Activated CD8-positive, alpha-beta memory T cell treated with anti-CD3 and anti-CD28 coated beads for 36 hours (primary cell): ENCODE results near the gene EBF3. TPM values are rescaled to one million over a fixed set of nuclear protein-coding genes. Genes with fewer than 3 reads are reported as not detected.

Experiments used
- CTCF ChIA-PET: fragments of 350-600 bp; sonication (Branson Sonifier 250); formaldehyde crosslinking; loops from one replicate; lab custom pipeline; 2021; ENCODE audit warnings: antibody characterized with exemption; lab: Charles Lee
- POLR2A ChIA-PET: fragments of 350-600 bp; sonication (Branson Sonifier 250); formaldehyde crosslinking; loops from one replicate; lab custom pipeline; 2021; ENCODE audit warnings: antibody characterized with exemption; lab: Charles Lee
- total RNA-seq, 2 experiments: library from RNA; stranded (reverse); gene quantifications; one replicate each; pipeline ENCODE4 v1.2.3, GENCODE V29; 2021

EBF3 gene
- total RNA-seq, 2 experiments from 2014 or later, result not detected

GRCh38 chr10:129799942-129800341 lies 164.1 kb downstream of the EBF3 start:
- POLR2A ChIA-PET, result no interaction called here

DNA sequence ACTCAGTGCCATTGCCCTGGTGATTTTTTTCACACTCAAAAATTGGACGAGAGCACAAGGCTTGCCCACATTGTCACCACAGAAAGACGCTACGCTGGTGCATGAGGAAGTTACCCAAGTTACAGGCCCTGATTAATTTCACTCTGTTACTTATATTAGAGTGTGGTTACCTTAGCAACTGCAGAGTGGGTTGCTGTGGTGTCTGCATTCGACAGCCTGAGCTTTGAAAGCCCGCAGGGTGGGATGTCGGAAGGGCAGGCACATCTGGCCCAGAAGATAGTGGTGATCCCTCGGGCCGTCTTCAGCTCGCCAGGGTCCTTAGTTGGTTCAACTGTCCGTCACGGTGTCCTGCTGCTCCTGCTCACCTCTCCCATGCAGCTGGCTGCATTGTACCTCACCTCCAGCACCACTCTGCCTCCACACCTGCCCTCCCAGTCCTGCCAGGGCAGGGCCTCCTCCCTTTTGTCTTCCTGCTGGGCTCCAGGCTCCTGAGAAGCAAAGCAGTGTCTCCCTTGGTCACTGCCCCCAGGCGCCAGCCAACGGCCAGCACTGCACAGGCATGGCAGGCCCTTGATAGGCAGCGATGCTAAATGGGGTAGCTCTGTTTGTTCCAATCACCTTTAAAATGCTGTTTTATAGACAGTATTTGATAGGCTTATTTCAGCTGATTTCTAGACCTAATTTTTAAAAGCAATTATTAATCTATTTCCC lies 167.2 kb downstream of the EBF3 start:
- ChIA-PET CTCF (no interaction called here), POLR2A (no interaction called here)

More at GRCh38 chr10:129799942-129800341, 164.1 kb downstream of the EBF3 start:
- CTCF ChIA-PET, result no interaction called here

- POLR2A ChIA-PET, result no interaction called here
These were observed 170.1 kb downstream of the EBF3 start for GRCh38 chr10:129793996-129794395.

GRCh38 chr10:129793479-129793878 lies 170.6 kb downstream of the EBF3 start:
- CTCF ChIA-PET, result no interaction called here

More at GRCh38 chr10:129793996-129794395, 170.1 kb downstream of the EBF3 start:
- CTCF ChIA-PET, result no interaction called here

GRCh38 chr10:129792864-129793263 lies 171.2 kb downstream of the EBF3 start:
- ChIA-PET CTCF (no interaction called here), POLR2A (no interaction called here)

More at GRCh38 chr10:129793479-129793878, 170.6 kb downstream of the EBF3 start:
- POLR2A ChIA-PET, result no interaction called here

GRCh38 chr10:129792141-129792540 lies 171.9 kb downstream of the EBF3 start:
- POLR2A ChIA-PET, result no interaction called here

DNA sequence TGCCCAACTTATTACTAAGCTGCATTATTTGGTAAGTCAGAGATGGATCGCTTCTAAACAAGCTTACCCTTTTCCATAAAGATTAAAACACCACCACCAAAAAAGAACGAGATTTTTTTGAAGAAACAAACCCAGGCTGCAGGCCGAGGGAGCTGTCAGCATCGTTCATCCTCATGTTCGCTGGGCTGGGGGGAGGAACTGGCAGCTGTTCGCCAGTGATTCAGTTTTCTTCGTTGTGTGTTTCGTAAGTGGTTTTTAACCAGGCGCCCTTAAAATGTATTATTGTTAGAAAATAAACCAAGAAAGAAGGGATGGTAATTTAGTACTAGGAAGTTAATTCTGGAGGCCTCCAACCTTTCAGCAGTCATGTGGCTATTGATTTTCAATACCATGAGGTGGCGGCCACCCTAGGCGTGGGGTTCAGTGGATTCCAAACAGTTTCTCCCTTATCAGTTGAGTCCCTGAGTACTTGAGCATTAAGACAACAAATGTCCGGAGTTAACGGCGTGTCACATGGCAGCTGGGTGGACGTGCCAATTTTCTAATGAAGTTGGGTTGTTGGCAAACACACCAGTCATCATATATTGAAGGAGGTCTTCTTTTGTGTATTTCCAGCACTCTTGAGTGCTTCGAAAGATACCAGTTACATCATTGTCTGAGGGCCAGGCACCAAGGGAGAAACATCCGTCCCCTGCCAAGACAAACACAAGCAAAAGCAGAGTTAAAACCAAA lies 173.2 kb downstream of the EBF3 start:
- ChIA-PET CTCF (no interaction called here), POLR2A (no interaction called here)

More at GRCh38 chr10:129792141-129792540, 171.9 kb downstream of the EBF3 start:
- CTCF ChIA-PET, result no interaction called here

- ChIA-PET CTCF (no interaction called here), POLR2A (no interaction called here)
These were observed 175.9 kb downstream of the EBF3 start for GRCh38 chr10:129788215-129788614.

GRCh38 chr10:129787557-129787956 lies 176.5 kb downstream of the EBF3 start:
- ChIA-PET CTCF (no interaction called here), POLR2A (no interaction called here)

- ChIA-PET CTCF (no interaction called here), POLR2A (no interaction called here)
These were observed 177.9 kb downstream of the EBF3 start for GRCh38 chr10:129786216-129786615.

DNA sequence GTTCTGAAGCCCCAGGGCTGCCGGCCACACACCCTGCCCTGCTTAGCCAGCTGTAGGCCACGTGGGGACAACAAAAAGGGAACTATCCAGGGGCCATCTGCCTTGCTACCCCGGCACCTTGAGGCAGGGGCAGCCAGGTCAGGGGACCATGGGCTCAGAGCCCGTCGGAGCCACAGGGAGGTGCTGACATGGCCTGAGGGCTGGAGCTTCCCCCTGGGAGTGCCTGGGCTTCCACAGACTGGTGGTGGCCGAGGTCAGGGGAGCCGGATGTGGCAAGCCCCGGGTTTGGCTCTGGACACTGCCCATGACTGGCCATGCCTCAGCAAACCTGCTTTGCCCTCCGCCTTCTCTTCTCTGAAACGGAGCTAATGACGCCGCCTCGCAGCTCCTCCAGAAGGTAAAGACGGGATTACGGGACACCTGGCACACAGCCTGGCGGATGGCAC lies 178.5 kb downstream of the EBF3 start:
- CTCF ChIA-PET, result no interaction called here
- POLR2A ChIA-PET, result no interaction called here

Other genes with a start within 250 kb of the EBF3 start
- 1 to 10 TPM; 4.0 to 5.0 TPM for gene C10orf143, start 146.6 kb upstream of the EBF3 start, total RNA-seq
- gene GLRX3, start 172.1 kb upstream of the EBF3 start, total RNA-seq, result 100 to 1,000 TPM; 164 to 167 TPM